Measurements from ENCODE around the gene ARPP21.

ARPP21 gene

GRCh38 chr3:35635407-35635806, 3.9 kb upstream of the ARPP21 start:
- no peak for TF ChIP-seq CTCF (IDR thresholded peaks at IDR 0.05; ENCODE audit: borderline replicate concordance, control extremely low read depth, extremely low read depth, insufficient read depth, missing control alignments)
- no peak for DNase-seq (ENCODE audit: low spot score)
- in situ Hi-C loops (cut with MboI; ENCODE audit: low sequenced_read_pairs, unreplicated experiment) = no loop called here

- in situ Hi-C loops (cut with MboI; ENCODE audit: low sequenced_read_pairs, unreplicated experiment) = no loop called here
- no peak for TF ChIP-seq CTCF (IDR thresholded peaks at IDR 0.05; ENCODE audit: borderline replicate concordance, control extremely low read depth, extremely low read depth, insufficient read depth, missing control alignments)
- DNase-seq (ENCODE audit: low spot score) = no peak
These were observed 3.2 kb upstream of the ARPP21 start for GRCh38 chr3:35635926-35636683.

GRCh38 chr3:35638251-35638979, 910 bp upstream of the ARPP21 start:
- no peak for TF ChIP-seq CTCF (IDR thresholded peaks at IDR 0.05; ENCODE audit: borderline replicate concordance, control extremely low read depth, extremely low read depth, insufficient read depth, missing control alignments)
- DNase-seq (ENCODE audit: low spot score) = no peak
- in situ Hi-C loops (cut with MboI; ENCODE audit: low sequenced_read_pairs, unreplicated experiment) = no loop called here

GRCh38 chr3:35638980-35639253, 408 bp upstream of the ARPP21 start:
- DNase-seq (ENCODE audit: low spot score) = no peak
- no peak for TF ChIP-seq CTCF (IDR thresholded peaks at IDR 0.05; ENCODE audit: borderline replicate concordance, control extremely low read depth, extremely low read depth, insufficient read depth, missing control alignments)
- in situ Hi-C loops (cut with MboI; ENCODE audit: low sequenced_read_pairs, unreplicated experiment) = no loop called here

- no peak for DNase-seq (ENCODE audit: low spot score)
- no peak for TF ChIP-seq CTCF (IDR thresholded peaks at IDR 0.05; ENCODE audit: borderline replicate concordance, control extremely low read depth, extremely low read depth, insufficient read depth, missing control alignments)
- in situ Hi-C loops (cut with MboI; ENCODE audit: low sequenced_read_pairs, unreplicated experiment) = no loop called here
These were observed 1.2 kb downstream of the ARPP21 start for GRCh38 chr3:35640190-35641165.

GRCh38 chr3:35641331-35641730, 2.0 kb downstream of the ARPP21 start:
- no peak for DNase-seq (ENCODE audit: low spot score)
- in situ Hi-C loops (cut with MboI; ENCODE audit: low sequenced_read_pairs, unreplicated experiment) = no loop called here
- TF ChIP-seq CTCF (IDR thresholded peaks at IDR 0.05; ENCODE audit: borderline replicate concordance, control extremely low read depth, extremely low read depth, insufficient read depth, missing control alignments) = no peak

Measured in GM13976 (cell line).